ENCODE results near the gene CERS6. TPM values are rescaled to one million over a fixed set of nuclear protein-coding genes. Genes with fewer than 3 reads are reported as not detected.

Gene CERS6
- total RNA-seq, 1 donor from 2014 or later = 66.5 TPM

- Mint-ChIP-seq H3K4me1 (peaks cover 26% of the 10 kb centered on the region), H3K4me3 (no peak overlapping the region), H3K27ac (no peak overlapping the region), H3K27me3 (ENCODE audit: low read depth) (no peaks in the 10 kb centered on the region), H3K36me3 (peaks cover 7% of the 10 kb centered on the region), H3K9me3 (no peaks in the 10 kb centered on the region)
- DNase-seq (ENCODE audit: low spot score in 2 of 2, unreplicated experiment in 2 of 2) = no peak
- TF ChIP-seq CTCF (IDR thresholded peaks at IDR 0.05; ENCODE audit: unreplicated experiment) = no peak
Observed at GRCh38 chr2:168751104-168751740, 295.1 kb downstream of the CERS6 start.

GRCh38 chr2:168752361-168752760, 296.3 kb downstream of the CERS6 start:
- no peaks in the 10 kb centered on the region for H3K9me3 Mint-ChIP-seq
- no peaks in the 10 kb centered on the region for H3K27me3 Mint-ChIP-seq (ENCODE audit: low read depth)
- peak overlapping the region; percentile 35 for H3K27ac Mint-ChIP-seq
- no peak for DNase-seq (ENCODE audit: low spot score in 2 of 2, unreplicated experiment in 2 of 2)
- TF ChIP-seq CTCF (IDR thresholded peaks at IDR 0.05; ENCODE audit: unreplicated experiment) = no peak
- H3K4me3 Mint-ChIP-seq = no peak overlapping the region
- H3K4me1 Mint-ChIP-seq = peaks cover 31% of the 10 kb centered on the region
- peaks cover 5% of the 10 kb centered on the region for H3K36me3 Mint-ChIP-seq

GRCh38 chr2:168753765-168754329, 297.8 kb downstream of the CERS6 start:
- no peak overlapping the region for H3K27ac Mint-ChIP-seq
- H3K36me3 Mint-ChIP-seq = peaks cover 9% of the 10 kb centered on the region
- TF ChIP-seq CTCF (IDR thresholded peaks at IDR 0.05; ENCODE audit: unreplicated experiment) = no peak
- peaks cover 28% of the 10 kb centered on the region for H3K4me1 Mint-ChIP-seq
- no peaks in the 10 kb centered on the region for H3K27me3 Mint-ChIP-seq (ENCODE audit: low read depth)
- no peak for DNase-seq (ENCODE audit: low spot score in 2 of 2, unreplicated experiment in 2 of 2)
- H3K4me3 Mint-ChIP-seq = no peak overlapping the region
- H3K9me3 Mint-ChIP-seq = no peaks in the 10 kb centered on the region

GRCh38 chr2:168757223-168757622, 301.2 kb downstream of the CERS6 start:
- no peaks in the 10 kb centered on the region for H3K9me3 Mint-ChIP-seq
- H3K4me1 Mint-ChIP-seq = peaks cover 8% of the 10 kb centered on the region
- DNase-seq (ENCODE audit: low spot score in 2 of 2, unreplicated experiment in 2 of 2) = no peak
- H3K27me3 Mint-ChIP-seq (ENCODE audit: low read depth) = no peaks in the 10 kb centered on the region
- H3K36me3 Mint-ChIP-seq = peaks cover 15% of the 10 kb centered on the region
- no peak overlapping the region for H3K4me3 Mint-ChIP-seq
- no peak for TF ChIP-seq CTCF (IDR thresholded peaks at IDR 0.05; ENCODE audit: unreplicated experiment)
- H3K27ac Mint-ChIP-seq = peak overlapping the region; percentile 7

GRCh38 chr2:168758970-168759820, 303.1 kb downstream of the CERS6 start:
- Mint-ChIP-seq H3K36me3 (peaks cover 16% of the 10 kb centered on the region), H3K9me3 (no peaks in the 10 kb centered on the region), H3K27me3 (ENCODE audit: low read depth) (no peaks in the 10 kb centered on the region), H3K4me1 (peaks cover 8% of the 10 kb centered on the region), H3K4me3 (no peak overlapping the region), H3K27ac (no peak overlapping the region)
- no peak for DNase-seq (ENCODE audit: low spot score in 2 of 2, unreplicated experiment in 2 of 2)
- TF ChIP-seq CTCF (IDR thresholded peaks at IDR 0.05; ENCODE audit: unreplicated experiment) = peak; percentile 38
